ENCODE results near the gene PSMB7.

PSMB7 gene

GRCh38 chr9:124410321-124410913 lies 4.8 kb downstream of the PSMB7 start:
- Histone ChIP-seq H3K4me3 (ENCODE audit: insufficient read length, low read depth) (no peak overlapping the region), H3K36me3 (ENCODE audit: insufficient read depth, insufficient read length, low read length) (peaks cover 92% of the 10 kb centered on the region), H3K27me3 (ENCODE audit: insufficient read depth, insufficient read length) (no peaks in the 10 kb centered on the region), H3K9me3 (ENCODE audit: insufficient read depth, low read length) (peaks cover under 1% of the 10 kb centered on the region; the same call in 1 of the 2 replicates), H3K4me1 (ENCODE audit: insufficient read depth, insufficient read length) (no peaks in the 10 kb centered on the region), H3K9ac (ENCODE audit: insufficient read length, low read depth) (no peak overlapping the region)
- TF ChIP-seq ZNF274 (IDR thresholded peaks at IDR 0.05; ENCODE audit: low read depth, low read length) (no peak), SUZ12 (IDR thresholded peaks at IDR 0.05; ENCODE audit: extremely low read depth, insufficient read depth, insufficient read length) (no peak), YY1 (IDR thresholded peaks at IDR 0.05; ENCODE audit: insufficient read depth, insufficient read length) (no peak)
- DNase-seq (ENCODE audit: low read depth, low spot score), result no peak

- Histone ChIP-seq H3K27me3 (ENCODE audit: insufficient read depth, insufficient read length) (no peaks in the 10 kb centered on the region), H3K4me1 (ENCODE audit: insufficient read depth, insufficient read length) (no peaks in the 10 kb centered on the region), H3K36me3 (ENCODE audit: insufficient read depth, insufficient read length, low read length) (peaks cover 98% of the 10 kb centered on the region), H3K9me3 (ENCODE audit: insufficient read depth, low read length) (no peaks in the 10 kb centered on the region), H3K4me3 (ENCODE audit: insufficient read length, low read depth) (no peak overlapping the region), H3K9ac (ENCODE audit: insufficient read length, low read depth) (no peak overlapping the region)
- no peak for TF ChIP-seq ZNF274 (IDR thresholded peaks at IDR 0.05; ENCODE audit: low read depth, low read length)
- no peak for TF ChIP-seq YY1 (IDR thresholded peaks at IDR 0.05; ENCODE audit: insufficient read depth, insufficient read length)
- TF ChIP-seq SUZ12 (IDR thresholded peaks at IDR 0.05; ENCODE audit: extremely low read depth, insufficient read depth, insufficient read length), result no peak
- DNase-seq (ENCODE audit: low read depth, low spot score), result no peak
Measured at GRCh38 chr9:124409410-124409809, 5.8 kb downstream of the PSMB7 start.

DNA sequence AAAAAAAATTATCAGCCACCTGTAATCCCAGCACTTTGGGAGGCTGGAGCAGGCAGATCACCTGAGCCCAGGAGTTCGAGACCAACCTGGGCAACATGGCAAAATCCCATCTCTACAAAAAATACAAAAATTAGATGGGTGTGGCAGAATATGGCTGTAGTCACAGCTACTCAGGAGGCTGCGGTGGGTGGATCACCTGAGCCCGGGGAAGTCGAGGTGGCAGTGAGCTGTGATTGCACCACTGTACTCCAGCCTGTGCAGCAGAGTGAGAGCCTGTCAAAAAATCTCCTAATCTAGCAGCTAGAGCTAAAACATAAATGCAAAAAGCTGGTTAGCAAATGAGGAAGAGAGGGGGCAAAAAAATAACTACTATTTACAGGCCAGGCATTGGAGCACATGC lies 12.0 kb downstream of the PSMB7 start:
- TF ChIP-seq SUZ12 (IDR thresholded peaks at IDR 0.05; ENCODE audit: extremely low read depth, insufficient read depth, insufficient read length) (no peak), YY1 (IDR thresholded peaks at IDR 0.05; ENCODE audit: insufficient read depth, insufficient read length) (no peak), ZNF274 (IDR thresholded peaks at IDR 0.05; ENCODE audit: low read depth, low read length) (no peak)
- Histone ChIP-seq H3K9ac (ENCODE audit: insufficient read length, low read depth) (no peak overlapping the region), H3K4me3 (ENCODE audit: insufficient read length, low read depth) (no peak overlapping the region), H3K4me1 (ENCODE audit: insufficient read depth, insufficient read length) (peaks cover 15% of the 10 kb centered on the region), H3K27me3 (ENCODE audit: insufficient read depth, insufficient read length) (no peaks in the 10 kb centered on the region), H3K36me3 (ENCODE audit: insufficient read depth, insufficient read length, low read length) (peaks cover 91% of the 10 kb centered on the region), H3K9me3 (ENCODE audit: insufficient read depth, low read length) (no peaks in the 10 kb centered on the region)
- DNase-seq (ENCODE audit: low read depth, low spot score), result no peak

GRCh38 chr9:124399968-124400940 lies 15.0 kb downstream of the PSMB7 start:
- DNase-seq (ENCODE audit: low read depth, low spot score), result no peak
- no peak for TF ChIP-seq YY1 (IDR thresholded peaks at IDR 0.05; ENCODE audit: insufficient read depth, insufficient read length)
- TF ChIP-seq SUZ12 (IDR thresholded peaks at IDR 0.05; ENCODE audit: extremely low read depth, insufficient read depth, insufficient read length), result no peak
- Histone ChIP-seq H3K4me1 (ENCODE audit: insufficient read depth, insufficient read length) (peaks cover 15% of the 10 kb centered on the region), H3K4me3 (ENCODE audit: insufficient read length, low read depth) (no peak overlapping the region), H3K9ac (ENCODE audit: insufficient read length, low read depth) (peak overlapping the region; percentile 52), H3K9me3 (ENCODE audit: insufficient read depth, low read length) (no peaks in the 10 kb centered on the region), H3K36me3 (ENCODE audit: insufficient read depth, insufficient read length, low read length) (peaks cover 80% of the 10 kb centered on the region), H3K27me3 (ENCODE audit: insufficient read depth, insufficient read length) (no peaks in the 10 kb centered on the region)

DNA sequence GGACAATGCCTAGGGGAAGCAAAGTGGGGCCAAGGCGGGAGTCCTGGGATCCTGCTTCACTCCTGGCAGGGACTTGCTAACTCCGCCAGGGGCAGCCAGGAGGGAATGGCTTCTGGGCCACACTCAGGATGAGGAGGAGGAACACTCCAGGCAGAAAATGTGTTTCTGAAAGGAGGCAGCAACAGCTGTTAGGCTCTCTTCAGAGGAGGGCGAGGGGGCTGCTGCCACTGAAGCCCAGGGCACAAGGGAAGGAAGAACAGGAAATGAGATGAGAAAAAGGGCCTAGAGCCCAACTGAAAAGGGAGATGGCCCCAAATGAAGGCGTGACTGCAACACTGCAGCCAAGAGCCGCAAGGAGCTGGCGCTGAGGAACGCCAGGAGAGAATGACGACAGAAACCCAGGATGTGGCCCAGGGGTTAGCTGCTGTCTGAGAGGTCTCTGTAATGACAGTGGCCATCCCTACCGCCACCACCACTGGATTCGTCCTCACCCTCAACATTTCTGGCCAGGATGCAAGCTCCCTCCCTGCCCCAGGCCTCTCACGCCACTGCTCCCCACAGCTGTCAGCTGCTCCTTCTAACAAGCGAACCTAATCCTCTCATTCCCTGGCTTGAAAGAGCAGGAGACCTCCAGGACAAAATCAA lies 15.8 kb downstream of the PSMB7 start:
- Histone ChIP-seq H3K4me3 (ENCODE audit: insufficient read length, low read depth) (no peak overlapping the region), H3K9me3 (ENCODE audit: insufficient read depth, low read length) (no peaks in the 10 kb centered on the region), H3K9ac (ENCODE audit: insufficient read length, low read depth) (peak overlapping the region; percentile 52), H3K36me3 (ENCODE audit: insufficient read depth, insufficient read length, low read length) (peaks cover 81% of the 10 kb centered on the region), H3K4me1 (ENCODE audit: insufficient read depth, insufficient read length) (peaks cover 15% of the 10 kb centered on the region), H3K27me3 (ENCODE audit: insufficient read depth, insufficient read length) (no peaks in the 10 kb centered on the region)
- no peak for DNase-seq (ENCODE audit: low read depth, low spot score)
- TF ChIP-seq ZNF274 (IDR thresholded peaks at IDR 0.05; ENCODE audit: low read depth, low read length), result no peak
- no peak for TF ChIP-seq SUZ12 (IDR thresholded peaks at IDR 0.05; ENCODE audit: extremely low read depth, insufficient read depth, insufficient read length)
- TF ChIP-seq YY1 (IDR thresholded peaks at IDR 0.05; ENCODE audit: insufficient read depth, insufficient read length), result no peak

- Histone ChIP-seq H3K36me3 (ENCODE audit: insufficient read depth, insufficient read length, low read length) (peaks cover 78% of the 10 kb centered on the region), H3K4me3 (ENCODE audit: insufficient read length, low read depth) (no peak overlapping the region), H3K9ac (ENCODE audit: insufficient read length, low read depth) (no peak overlapping the region), H3K27me3 (ENCODE audit: insufficient read depth, insufficient read length) (no peaks in the 10 kb centered on the region), H3K9me3 (ENCODE audit: insufficient read depth, low read length) (no peaks in the 10 kb centered on the region), H3K4me1 (ENCODE audit: insufficient read depth, insufficient read length) (peaks cover 15% of the 10 kb centered on the region)
- TF ChIP-seq YY1 (IDR thresholded peaks at IDR 0.05; ENCODE audit: insufficient read depth, insufficient read length) (no peak), ZNF274 (IDR thresholded peaks at IDR 0.05; ENCODE audit: low read depth, low read length) (no peak), SUZ12 (IDR thresholded peaks at IDR 0.05; ENCODE audit: extremely low read depth, insufficient read depth, insufficient read length) (no peak)
- no peak for DNase-seq (ENCODE audit: low read depth, low spot score)
Measured at GRCh38 chr9:124398191-124398935, 16.9 kb downstream of the PSMB7 start.
